Measurements from ENCODE around the gene PPP2R1B. TPM values are rescaled to one million over a fixed set of nuclear protein-coding genes. Genes with fewer than 3 reads are reported as not detected.

Gene PPP2R1B
- total RNA-seq, 6 experiments from 2014 or later, result 44.5 to 150 (median 59.6) TPM

GRCh38 chr11:111801135-111801534, 34.9 kb upstream of the PPP2R1B start:
- no peak for DNase-seq
- peak overlapping the region; percentile 9 to 94 (median 60) for H3K27ac ChIP-seq
- WGBS (ENCODE audit: insufficient coverage, low coverage, low lambda C conversion rate, missing lambda C conversion rate), result 64% methylated on average over 2 of the region's 2 CpGs

GRCh38 chr11:111798279-111798678, 32.1 kb upstream of the PPP2R1B start:
- TF ChIP-seq POLR2A (IDR thresholded peaks at IDR 0.05), result no peak
- no peak for TF ChIP-seq CTCF (IDR thresholded peaks at IDR 0.05)

More at GRCh38 chr11:111801135-111801534, 34.9 kb upstream of the PPP2R1B start:
- Histone ChIP-seq H3K9me3 (no peaks in the 10 kb centered on the region), H3K36me3 (peaks cover 0 to 7% (median 0%) of the 10 kb centered on the region in 4 donors), H3K4me3 (no peak overlapping the region), H3K27me3 (no peaks in the 10 kb centered on the region), H3K4me1 (peaks cover 0 to 32% (median 15%) of the 10 kb centered on the region in 4 donors)
- intact Hi-C loops (cut with DNase I), result no loop called here
- TF ChIP-seq CTCF (IDR thresholded peaks at IDR 0.05) (no peak), POLR2A (IDR thresholded peaks at IDR 0.05) (no peak)
- ATAC-seq, result peak; percentile 27 to 45 (median 43)

DNA sequence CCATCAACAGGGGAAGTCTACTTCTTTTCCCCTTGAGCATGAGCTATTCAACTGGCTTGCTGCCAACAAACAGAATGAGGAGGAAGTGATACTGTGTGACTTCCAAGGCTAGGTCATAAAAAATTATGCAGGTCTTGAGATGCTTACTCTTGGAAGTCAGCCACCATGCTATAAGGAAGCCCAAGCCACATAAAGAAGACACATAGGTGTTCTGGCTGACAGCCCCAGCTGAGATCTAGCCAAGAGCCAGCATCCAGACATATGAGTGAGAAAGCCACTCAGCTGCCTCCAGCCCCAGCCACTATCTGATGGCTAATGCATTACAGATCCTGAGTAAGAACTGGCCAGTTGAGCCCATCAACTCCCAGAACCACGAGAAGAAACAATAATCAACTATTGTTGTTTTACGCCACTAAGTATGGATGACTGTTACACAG, 31.0 kb upstream of the PPP2R1B start:
- DNase-seq, result no peak
- intact Hi-C loops (cut with DNase I), result no loop called here

More at GRCh38 chr11:111798279-111798678, 32.1 kb upstream of the PPP2R1B start:
- Histone ChIP-seq H3K4me3 (no peak overlapping the region), H3K36me3 (peaks cover 0 to 7% (median 1%) of the 10 kb centered on the region in 4 donors), H3K27me3 (no peaks in the 10 kb centered on the region), H3K9me3 (no peaks in the 10 kb centered on the region), H3K4me1 (peaks cover 0 to 52% (median 16%) of the 10 kb centered on the region in 4 donors), H3K27ac (peak overlapping the region; percentile 2 to 94 (median 56))
- ATAC-seq (no peak), DNase-seq (no peak)
- intact Hi-C loops (cut with DNase I), result no loop called here
- no CpG with 5 or more reads among the region's 1 CpG for WGBS (ENCODE audit: insufficient coverage, low coverage, low lambda C conversion rate, missing lambda C conversion rate)

GRCh38 chr11:111796696-111797095, 30.5 kb upstream of the PPP2R1B start:
- H3K4me3 ChIP-seq, result no peak overlapping the region
- no peak for DNase-seq
- WGBS (ENCODE audit: insufficient coverage, low coverage, low lambda C conversion rate, missing lambda C conversion rate), result 52% methylated on average over 3 of the region's 3 CpGs
- no peak for TF ChIP-seq CTCF (IDR thresholded peaks at IDR 0.05)
- H3K9me3 ChIP-seq, result no peaks in the 10 kb centered on the region
- peaks cover 0 to 64% (median 18%) of the 10 kb centered on the region in 4 donors for H3K4me1 ChIP-seq
- H3K36me3 ChIP-seq, result peaks cover 0 to 7% (median 1%) of the 10 kb centered on the region in 4 donors
- H3K27ac ChIP-seq, result peak overlapping the region; percentile 83 to 95 (median 92)
- no peak for ATAC-seq
- no peaks in the 10 kb centered on the region for H3K27me3 ChIP-seq
- intact Hi-C loops (cut with DNase I), result no loop called here

More for the DNA sequence above, 31.0 kb upstream of the PPP2R1B start:
- Histone ChIP-seq H3K4me1 (peaks cover 0 to 62% (median 20%) of the 10 kb centered on the region in 4 donors), H3K9me3 (no peaks in the 10 kb centered on the region), H3K27ac (peak overlapping the region; percentile 83 to 94 (median 92)), H3K36me3 (peaks cover 0 to 7% (median 1%) of the 10 kb centered on the region in 4 donors), H3K27me3 (no peaks in the 10 kb centered on the region), H3K4me3 (no peak overlapping the region)
- no peak for ATAC-seq
- TF ChIP-seq CTCF (IDR thresholded peaks at IDR 0.05) (no peak), POLR2A (IDR thresholded peaks at IDR 0.05) (no peak)
- no CpG with 5 or more reads among the region's 2 CpGs for WGBS (ENCODE audit: insufficient coverage, low coverage, low lambda C conversion rate, missing lambda C conversion rate)
